GM19468 (cell line): ENCODE measurements around the gene MSH2.

Experiments used
- ATAC-seq: cut with Tn5 transposase; IDR thresholded peaks from one replicate; pipeline ENCODE4 v1.9.1; 2021; ENCODE audit warnings: mild to moderate bottlenecking, moderate library complexity, moderate number of reproducible peaks; ENCODE audit not compliant: unreplicated experiment; ENCODE audit errors: extremely low read depth

MSH2 gene

GRCh38 chr2:47528455-47528854, 125.5 kb downstream of the MSH2 start:
- no peak for ATAC-seq

DNA sequence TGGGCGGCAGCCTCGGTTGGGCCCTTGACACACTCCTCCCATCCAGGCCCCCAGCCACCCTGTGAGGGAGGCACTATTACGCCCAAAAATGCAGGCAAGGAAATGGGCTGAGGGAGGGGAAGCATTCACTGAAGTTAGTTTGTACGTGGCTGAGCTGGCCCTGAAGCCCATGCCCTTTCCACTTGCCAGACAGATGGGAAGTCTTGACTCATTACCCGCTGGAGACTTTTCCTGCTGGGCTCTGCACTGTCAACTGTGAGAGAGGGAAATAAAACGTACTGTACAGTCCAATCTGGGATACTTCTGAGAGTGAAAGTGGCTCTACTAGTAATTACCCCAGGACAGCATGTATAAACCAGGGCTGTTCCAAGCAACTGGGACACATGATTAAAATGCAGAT, 125.9 kb downstream of the MSH2 start:
- no peak for ATAC-seq

DNA sequence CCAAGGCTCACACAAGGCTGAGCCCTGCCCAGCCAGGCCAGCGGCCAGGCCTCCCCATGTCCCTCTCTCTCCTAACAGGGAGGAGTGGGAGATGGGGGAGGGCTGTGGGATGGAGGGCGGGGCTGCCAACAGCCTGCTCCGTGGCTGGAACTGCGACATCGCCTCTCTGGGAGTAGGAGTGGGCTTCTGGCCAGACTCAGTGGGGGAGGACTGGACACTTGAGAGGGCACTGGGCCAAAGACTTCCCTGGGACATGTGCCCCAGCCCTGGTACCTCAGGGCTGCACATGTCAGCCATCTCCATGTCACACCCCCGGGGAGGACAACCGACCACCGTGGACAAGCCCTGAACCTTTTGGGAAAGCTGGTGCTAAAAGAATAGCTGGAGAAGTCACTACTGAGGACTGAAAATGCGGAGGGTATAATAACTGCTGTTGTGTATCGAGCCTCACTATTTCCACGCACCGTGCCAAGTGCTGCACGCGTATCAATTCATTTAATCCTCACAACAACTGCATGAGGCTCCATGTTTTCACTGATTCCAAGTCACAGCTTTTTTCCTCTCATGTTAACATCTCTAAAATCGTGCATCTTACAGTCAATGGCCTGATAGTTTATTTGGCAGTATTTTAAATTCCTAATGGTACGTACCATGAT, 127.3 kb downstream of the MSH2 start:
- ATAC-seq: no peak

- ATAC-seq: no peak
Measured at GRCh38 chr2:47531378-47532042, 128.6 kb downstream of the MSH2 start.
